Smooth muscle cell of bladder (primary cell): ENCODE measurements around the gene APEH. TPM values are rescaled to one million over a fixed set of nuclear protein-coding genes. Genes with fewer than 3 reads are reported as not detected.

Experiments
- total RNA-seq: library from RNA; depleted of rRNA; stranded (reverse); fragments of >200 nt; gene quantifications from 2 replicates; pipeline ENCODE4 v1.2.3, GENCODE V29; 2014

The APEH gene
- total RNA-seq = 109 and 116 TPM in 2 replicates

GRCh38 chr3:49673715-49674496 lies at the start of gene APEH:
APEH (plus strand) TSS chr3:49674351; CDS start chr3:49674402, 51 bp downstream.

GRCh38 chr3:49689046-49689907 lies 15.1 kb downstream of the APEH start, which contains the start of the genes MST1 and RNF123:
MST1 (minus strand) TSS chr3:49689474; CDS start chr3:49688691, 783 bp downstream.
RNF123 (plus strand) TSS chr3:49689557; CDS start chr3:49691166, 1,609 bp downstream.

GRCh38 chr3:49719214-49719884 lies 45.2 kb downstream of the APEH start, which contains the start of gene AMIGO3:
AMIGO3 (minus strand) TSS chr3:49719684; CDS start chr3:49719465, 219 bp downstream.

GRCh38 chr3:49723628-49724551 lies 49.7 kb downstream of the APEH start, which contains the start of gene GMPPB:
GMPPB (minus strand) TSS chr3:49723951; CDS start chr3:49723726, 225 bp downstream.

Other genes with a start within 250 kb of the APEH start
- gene NICN1, start 245.0 kb upstream of the APEH start, total RNA-seq = 4.4 and 13.2 TPM in 2 replicates
- gene DAG1, start 204.1 kb upstream of the APEH start, total RNA-seq = 21.5 and 31.4 TPM in 2 replicates
- gene BSN, start 119.9 kb upstream of the APEH start, total RNA-seq = under 0.01 TPM in 2 replicates
- 6.0 TPM in 2 replicates for gene MST1, start 15.1 kb downstream of the APEH start, total RNA-seq
- 20.5 and 20.6 TPM in 2 replicates for gene RNF123, start 15.2 kb downstream of the APEH start, total RNA-seq
- not detected in 2 replicates for gene AMIGO3, start 45.3 kb downstream of the APEH start, total RNA-seq
- gene GMPPB, start 49.6 kb downstream of the APEH start, total RNA-seq = 23.0 and 30.5 TPM in 2 replicates
- 19.1 and 29.1 TPM in 2 replicates for gene IP6K1, start 112.2 kb downstream of the APEH start, total RNA-seq
- gene CDHR4, start 125.5 kb downstream of the APEH start, total RNA-seq = under 0.01 and 0.14 TPM in 2 replicates
- gene INKA1, start 128.9 kb downstream of the APEH start, total RNA-seq = 3.1 and 3.7 TPM in 2 replicates
- gene UBA7, start 139.6 kb downstream of the APEH start, total RNA-seq = 39.1 and 55.2 TPM in 2 replicates
- gene TRAIP, start 182.2 kb downstream of the APEH start, total RNA-seq = 1.0 and 1.4 TPM in 2 replicates
- gene CAMKV, start 195.6 kb downstream of the APEH start, total RNA-seq = not detected in 2 replicates
- 0.14 and 0.55 TPM in 2 replicates for gene MST1R, start 229.5 kb downstream of the APEH start, total RNA-seq